HepG2 (cell line): ENCODE measurements around the gene NUDT15. TPM values are rescaled to one million over a fixed set of nuclear protein-coding genes. Genes with fewer than 3 reads are reported as not detected.

Experiments
- ATF1 ChIP-seq: IDR thresholded peaks from 2 replicates; pipeline ENCODE4 v1.6.1; 2016; ENCODE audit warnings: mild to moderate bottlenecking, control low read depth
- FOXP1 ChIP-seq, 2 experiments: fragments of 450-650 bp in 1 of 2; IDR thresholded peaks; 2 replicates each; pipeline ENCODE4 v1.6.1; 2017 to 2018; ENCODE audit warnings: antibody characterized with exemption in 1 of 2
- NKX3-1 ChIP-seq: sonication (generic); formaldehyde crosslinking; IDR thresholded peaks from 2 replicates; pipeline ENCODE4 v1.5.0; 2020; ENCODE audit warnings: missing genetic modification reagents
- POLR2AphosphoS2 ChIP-seq: IDR thresholded peaks from 2 replicates; pipeline ENCODE4 v1.6.1; 2011; ENCODE audit warnings: low read depth, low read length, improper control_type of control experiment
- SALL1 ChIP-seq: sonication (generic); formaldehyde crosslinking; IDR thresholded peaks from 2 replicates; pipeline ENCODE4 v1.8.0; 2022; ENCODE audit warnings: mild to moderate bottlenecking, missing genetic modification reagents
- ZFP36L1 ChIP-seq: sonication (generic); formaldehyde crosslinking; IDR thresholded peaks from 2 replicates; pipeline ENCODE4 v1.8.0; 2022; ENCODE audit warnings: mild to moderate bottlenecking, missing genetic modification reagents, moderate library complexity
- ZNF460 ChIP-seq: sonication (generic); formaldehyde crosslinking; IDR thresholded peaks from 2 replicates; pipeline ENCODE4 v1.5.1; 2020; ENCODE audit warnings: missing genetic modification reagents, mild to moderate bottlenecking, borderline replicate concordance
- ZNF501 ChIP-seq: sonication (generic); formaldehyde crosslinking; IDR thresholded peaks from 2 replicates; pipeline ENCODE4 v1.5.1; 2020; ENCODE audit warnings: mild to moderate bottlenecking, moderate library complexity, missing genetic modification reagents
- ZNF670 ChIP-seq: sonication (generic); formaldehyde crosslinking; IDR thresholded peaks from 2 replicates; pipeline ENCODE4 v1.8.0; 2022; ENCODE audit warnings: mild to moderate bottlenecking, missing genetic modification reagents, borderline replicate concordance
- ZNF782 ChIP-seq: sonication (generic); formaldehyde crosslinking; IDR thresholded peaks from 2 replicates; pipeline ENCODE4 v1.4.0; 2020; ENCODE audit warnings: missing genetic modification reagents, mild to moderate bottlenecking, borderline replicate concordance
- ZSCAN31 ChIP-seq: sonication (generic); formaldehyde crosslinking; IDR thresholded peaks from 2 replicates; pipeline ENCODE4 v1.5.0; 2020; ENCODE audit warnings: low read depth, mild to moderate bottlenecking, missing genetic modification reagents
- ZSCAN9 ChIP-seq: IDR thresholded peaks from 2 replicates; pipeline ENCODE4 v1.6.1; 2016; ENCODE audit warnings: borderline replicate concordance
- polyA plus RNA-seq, 8 experiments: library from polyadenylated mRNA; depleted of rRNA in 3 of 8; stranded (reverse) in 7 of 8; unstranded in 1 of 8; fragments of >200 nt; fragmentation: Illumina TruSeq in 4 of 8; extraction: Trizol in 4 of 8; gene quantifications; 2 replicates each; pipeline versions ENCODE4 v1.2.1 to v1.2.3, GENCODE V29; 2011 to 2016; ENCODE audit warnings: low read depth in 4 of 8, missing spikeins in 1 of 8, mixed read lengths in 1 of 8; ENCODE audit not compliant: insufficient read depth in 1 of 8
- total RNA-seq, 5 experiments: library from RNA; depleted of rRNA; stranded (reverse); fragments of >200 nt; fragmentation: Illumina TruSeq; extraction: Trizol; gene quantifications; 2 replicates each; pipeline ENCODE4 v1.2.3, GENCODE V29; 2016; ENCODE audit warnings: low read depth in 1 of 5
- TF ChIP-seq, protein P1 (sequence below): sonication (generic); formaldehyde crosslinking; IDR thresholded peaks from 2 replicates; pipeline ENCODE4 v1.5.0; 2020; ENCODE audit warnings: mild to moderate bottlenecking, missing genetic modification reagents, borderline replicate concordance
- TF ChIP-seq, protein P2 (sequence below): IDR thresholded peaks from 2 replicates; pipeline ENCODE4 v1.6.1; 2016; ENCODE audit warnings: low read depth, control low read depth
- TF ChIP-seq, protein P3 (sequence below): sonication (generic); formaldehyde crosslinking; IDR thresholded peaks from 2 replicates; pipeline ENCODE4 v1.5.1; 2020; ENCODE audit warnings: missing genetic modification reagents, mild to moderate bottlenecking, borderline replicate concordance
- TF ChIP-seq, protein P4 (sequence below): conservative IDR thresholded peaks from 2 replicates; pipeline ENCODE4 v1.6.1; 2018; ENCODE audit warnings: missing genetic modification reagents
- TF ChIP-seq, protein P5 (sequence below): sonication (generic); formaldehyde crosslinking; IDR thresholded peaks from 2 replicates; pipeline ENCODE4 v1.8.1; 2023; ENCODE audit warnings: missing genetic modification reagents, inconsistent platforms, borderline replicate concordance
- TF ChIP-seq, protein P6 (sequence below): IDR thresholded peaks from 2 replicates; pipeline ENCODE4 v1.6.1; 2016; ENCODE audit warnings: low read depth, borderline replicate concordance

The NUDT15 gene
- total and polyA plus RNA-seq, 2 of the 13 experiments (the other 11 are each of a cell fraction or from before 2014, with no cell fraction given): 21.3 to 47.3 TPM

DNA sequence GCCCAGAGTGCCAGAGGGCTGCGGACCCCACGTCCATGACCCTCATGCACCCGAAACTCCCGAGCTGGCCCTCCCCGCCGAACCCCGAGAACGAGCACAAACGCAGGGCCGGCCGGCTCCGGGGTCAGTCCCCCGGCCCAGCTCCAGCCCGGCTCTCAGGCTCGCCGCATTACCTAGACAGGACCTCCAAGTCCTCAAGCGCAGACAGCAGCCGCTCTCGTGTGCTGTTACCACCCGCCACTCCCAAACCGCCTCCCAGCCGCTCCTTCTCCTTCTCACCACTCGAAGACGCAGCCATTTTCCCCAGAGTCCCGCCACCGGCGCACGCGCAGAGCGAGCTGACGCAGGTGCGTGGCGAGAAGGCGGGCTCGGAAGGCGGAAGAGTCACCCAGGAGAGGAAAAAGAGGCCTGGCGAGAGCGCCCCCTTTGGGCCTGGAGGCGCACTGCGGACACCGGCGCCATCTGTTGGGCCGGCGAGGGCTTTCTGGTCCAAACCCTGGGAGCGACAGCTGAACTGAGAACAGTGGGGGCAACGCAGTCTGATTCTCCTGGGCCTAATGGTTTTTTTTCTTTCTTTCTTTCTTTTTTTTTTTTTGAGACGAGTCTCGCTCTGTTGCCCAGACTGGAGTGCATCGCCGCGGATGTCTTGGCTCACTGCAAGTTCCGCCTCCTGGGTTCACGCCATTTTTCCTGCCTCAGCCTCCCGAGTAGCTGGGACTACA, 57.4 kb downstream of the NUDT15 start, which contains the start of gene MED4 (continued):
- TF ChIP-seq, protein P1, sequence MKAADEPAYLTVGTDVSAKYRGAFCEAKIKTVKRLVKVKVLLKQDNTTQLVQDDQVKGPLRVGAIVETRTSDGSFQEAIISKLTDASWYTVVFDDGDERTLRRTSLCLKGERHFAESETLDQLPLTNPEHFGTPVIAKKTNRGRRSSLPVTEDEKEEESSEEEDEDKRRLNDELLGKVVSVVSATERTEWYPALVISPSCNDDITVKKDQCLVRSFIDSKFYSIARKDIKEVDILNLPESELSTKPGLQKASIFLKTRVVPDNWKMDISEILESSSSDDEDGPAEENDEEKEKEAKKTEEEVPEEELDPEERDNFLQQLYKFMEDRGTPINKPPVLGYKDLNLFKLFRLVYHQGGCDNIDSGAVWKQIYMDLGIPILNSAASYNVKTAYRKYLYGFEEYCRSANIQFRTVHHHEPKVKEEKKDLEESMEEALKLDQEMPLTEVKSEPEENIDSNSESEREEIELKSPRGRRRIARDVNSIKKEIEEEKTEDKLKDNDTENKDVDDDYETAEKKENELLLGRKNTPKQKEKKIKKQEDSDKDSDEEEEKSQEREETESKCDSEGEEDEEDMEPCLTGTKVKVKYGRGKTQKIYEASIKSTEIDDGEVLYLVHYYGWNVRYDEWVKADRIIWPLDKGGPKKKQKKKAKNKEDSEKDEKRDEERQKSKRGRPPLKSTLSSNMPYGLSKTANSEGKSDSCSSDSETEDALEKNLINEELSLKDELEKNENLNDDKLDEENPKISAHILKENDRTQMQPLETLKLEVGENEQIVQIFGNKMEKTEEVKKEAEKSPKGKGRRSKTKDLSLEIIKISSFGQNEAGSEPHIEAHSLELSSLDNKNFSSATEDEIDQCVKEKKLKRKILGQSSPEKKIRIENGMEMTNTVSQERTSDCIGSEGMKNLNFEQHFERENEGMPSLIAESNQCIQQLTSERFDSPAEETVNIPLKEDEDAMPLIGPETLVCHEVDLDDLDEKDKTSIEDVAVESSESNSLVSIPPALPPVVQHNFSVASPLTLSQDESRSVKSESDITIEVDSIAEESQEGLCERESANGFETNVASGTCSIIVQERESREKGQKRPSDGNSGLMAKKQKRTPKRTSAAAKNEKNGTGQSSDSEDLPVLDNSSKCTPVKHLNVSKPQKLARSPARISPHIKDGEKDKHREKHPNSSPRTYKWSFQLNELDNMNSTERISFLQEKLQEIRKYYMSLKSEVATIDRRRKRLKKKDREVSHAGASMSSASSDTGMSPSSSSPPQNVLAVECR (CRISPR knock-in tag): no peak; the same call in 1 of the 2 replicates
- TF ChIP-seq ZNF501 (CRISPR knock-in tag) (peak; percentile 91), FOXP1 (IDR thresholded peaks at IDR 0.05) (no peak), FOXP1 (CRISPR knock-in tag; IDR thresholded peaks at IDR 0.05) (0 out of 2 replicates have a peak, but pooled peaks have one; percentile 13), ZNF460 (CRISPR knock-in tag) (no peak; the same call in 1 of the 2 replicates), POLR2AphosphoS2 (no peak), ATF1 (CRISPR knock-in tag) (peak; percentile 71), ZNF670 (CRISPR knock-in tag) (peak; percentile 84), ZFP36L1 (peak; percentile 86), NKX3-1 (CRISPR knock-in tag) (peak; percentile 50; the same call in 1 of the 2 replicates), ZSCAN9 (CRISPR knock-in tag) (peak; percentile 83; the same call in 1 of the 2 replicates), SALL1 (CRISPR knock-in tag) (peak; percentile 92), ZSCAN31 (CRISPR knock-in tag) (0 out of 2 replicates have a peak, but pooled peaks have one; percentile 49), ZNF782 (peak; percentile 36; the same call in 1 of the 2 replicates)
- TF ChIP-seq, protein P2, sequence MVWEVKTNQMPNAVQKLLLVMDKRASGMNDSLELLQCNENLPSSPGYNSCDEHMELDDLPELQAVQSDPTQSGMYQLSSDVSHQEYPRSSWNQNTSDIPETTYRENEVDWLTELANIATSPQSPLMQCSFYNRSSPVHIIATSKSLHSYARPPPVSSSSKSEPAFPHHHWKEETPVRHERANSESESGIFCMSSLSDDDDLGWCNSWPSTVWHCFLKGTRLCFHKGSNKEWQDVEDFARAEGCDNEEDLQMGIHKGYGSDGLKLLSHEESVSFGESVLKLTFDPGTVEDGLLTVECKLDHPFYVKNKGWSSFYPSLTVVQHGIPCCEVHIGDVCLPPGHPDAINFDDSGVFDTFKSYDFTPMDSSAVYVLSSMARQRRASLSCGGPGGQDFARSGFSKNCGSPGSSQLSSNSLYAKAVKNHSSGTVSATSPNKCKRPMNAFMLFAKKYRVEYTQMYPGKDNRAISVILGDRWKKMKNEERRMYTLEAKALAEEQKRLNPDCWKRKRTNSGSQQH (CRISPR knock-in tag): peak; percentile 84
- TF ChIP-seq, protein P3, sequence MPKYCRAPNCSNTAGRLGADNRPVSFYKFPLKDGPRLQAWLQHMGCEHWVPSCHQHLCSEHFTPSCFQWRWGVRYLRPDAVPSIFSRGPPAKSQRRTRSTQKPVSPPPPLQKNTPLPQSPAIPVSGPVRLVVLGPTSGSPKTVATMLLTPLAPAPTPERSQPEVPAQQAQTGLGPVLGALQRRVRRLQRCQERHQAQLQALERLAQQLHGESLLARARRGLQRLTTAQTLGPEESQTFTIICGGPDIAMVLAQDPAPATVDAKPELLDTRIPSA: peak; percentile 68; the same call in 1 of the 2 replicates
- TF ChIP-seq, protein P4, sequence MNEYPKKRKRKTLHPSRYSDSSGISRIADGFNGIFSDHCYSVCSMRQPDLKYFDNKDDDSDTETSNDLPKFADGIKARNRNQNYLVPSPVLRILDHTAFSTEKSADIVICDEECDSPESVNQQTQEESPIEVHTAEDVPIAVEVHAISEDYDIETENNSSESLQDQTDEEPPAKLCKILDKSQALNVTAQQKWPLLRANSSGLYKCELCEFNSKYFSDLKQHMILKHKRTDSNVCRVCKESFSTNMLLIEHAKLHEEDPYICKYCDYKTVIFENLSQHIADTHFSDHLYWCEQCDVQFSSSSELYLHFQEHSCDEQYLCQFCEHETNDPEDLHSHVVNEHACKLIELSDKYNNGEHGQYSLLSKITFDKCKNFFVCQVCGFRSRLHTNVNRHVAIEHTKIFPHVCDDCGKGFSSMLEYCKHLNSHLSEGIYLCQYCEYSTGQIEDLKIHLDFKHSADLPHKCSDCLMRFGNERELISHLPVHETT: peak; percentile 80
- TF ChIP-seq, protein P5, sequence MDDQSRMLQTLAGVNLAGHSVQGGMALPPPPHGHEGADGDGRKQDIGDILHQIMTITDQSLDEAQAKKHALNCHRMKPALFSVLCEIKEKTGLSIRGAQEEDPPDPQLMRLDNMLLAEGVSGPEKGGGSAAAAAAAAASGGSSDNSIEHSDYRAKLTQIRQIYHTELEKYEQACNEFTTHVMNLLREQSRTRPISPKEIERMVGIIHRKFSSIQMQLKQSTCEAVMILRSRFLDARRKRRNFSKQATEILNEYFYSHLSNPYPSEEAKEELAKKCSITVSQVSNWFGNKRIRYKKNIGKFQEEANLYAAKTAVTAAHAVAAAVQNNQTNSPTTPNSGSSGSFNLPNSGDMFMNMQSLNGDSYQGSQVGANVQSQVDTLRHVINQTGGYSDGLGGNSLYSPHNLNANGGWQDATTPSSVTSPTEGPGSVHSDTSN (CRISPR knock-in tag): 0 out of 2 replicates have a peak, but pooled peaks have one; percentile 23
- TF ChIP-seq, protein P6, sequence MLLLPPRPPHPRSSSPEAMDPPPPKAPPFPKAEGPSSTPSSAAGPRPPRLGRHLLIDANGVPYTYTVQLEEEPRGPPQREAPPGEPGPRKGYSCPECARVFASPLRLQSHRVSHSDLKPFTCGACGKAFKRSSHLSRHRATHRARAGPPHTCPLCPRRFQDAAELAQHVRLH (CRISPR knock-in tag): peak; percentile 94; the same call in 1 of the 2 replicates
